CD4-positive, alpha-beta T cell treated with Interleukin-6 for 4 hours (primary cell): Measurements from ENCODE around the gene HLCS.
A peak's percentile ranks its signal among the peaks of the same experiment; 100 is the strongest.

Experiments
- DNase-seq: peaks from one replicate; pipeline ENCODE4 v3.0.0-alpha.2; 2020; ENCODE audit warnings: mixed read lengths

Gene HLCS

DNA sequence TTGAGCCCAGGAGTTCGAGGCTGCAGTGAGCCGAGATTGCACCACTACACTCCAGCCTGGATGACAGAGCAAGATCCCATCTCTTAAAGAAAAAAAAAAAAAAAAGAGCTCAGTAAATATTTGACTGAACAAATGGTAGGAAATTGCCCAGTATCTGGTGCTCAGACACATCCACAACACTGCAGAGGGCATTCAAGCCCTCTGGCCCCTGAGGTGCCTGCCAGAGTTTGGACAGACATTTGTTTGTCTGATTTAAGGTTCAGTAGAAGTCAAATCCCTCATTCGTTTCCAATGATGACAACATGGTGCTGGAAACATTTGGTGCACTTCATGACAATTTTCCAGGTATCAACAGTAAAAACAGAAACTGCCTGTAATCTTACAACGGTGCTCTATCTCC lies 86.6 kb downstream of the HLCS start:
- no peak for DNase-seq

DNA sequence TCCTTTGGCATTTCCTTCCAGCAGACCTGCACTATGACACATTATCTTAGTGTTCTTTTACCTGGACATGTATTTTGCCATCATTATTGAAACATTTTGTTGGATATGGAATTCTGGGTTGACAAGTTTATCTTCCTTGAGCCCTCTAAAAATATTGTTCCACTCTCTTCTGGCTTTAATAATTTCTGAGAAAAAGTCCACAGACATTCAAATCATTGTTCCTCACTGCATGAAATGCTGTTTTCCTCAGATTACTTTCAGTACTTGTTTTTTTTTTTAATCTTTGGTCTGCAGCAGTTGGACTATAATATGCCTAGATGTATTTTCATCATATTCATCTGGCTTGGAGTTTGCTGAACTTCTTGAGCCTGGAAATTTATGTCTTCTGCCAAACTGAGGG lies 88.7 kb downstream of the HLCS start:
- DNase-seq: no peak

DNA sequence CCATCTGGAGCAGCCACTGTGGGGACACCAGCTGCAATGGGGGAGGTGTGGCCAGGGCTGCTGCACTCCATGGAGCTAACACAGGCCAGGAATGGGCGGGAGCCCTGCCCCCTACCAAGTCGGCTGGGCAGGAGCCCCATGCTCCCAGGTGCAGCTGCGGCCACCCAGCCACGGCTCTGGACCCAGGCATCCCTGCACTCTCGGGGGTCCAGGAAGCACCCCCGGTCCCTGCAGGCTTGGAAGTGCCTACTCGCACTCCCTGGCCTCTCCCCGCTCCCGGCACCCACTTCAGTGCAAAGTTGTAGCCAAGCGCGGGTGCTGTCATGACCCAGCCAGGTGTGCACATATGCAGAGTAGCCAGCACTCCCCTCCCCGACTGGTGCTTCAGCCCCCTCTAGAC lies 91.8 kb downstream of the HLCS start:
- no peak for DNase-seq

DNA sequence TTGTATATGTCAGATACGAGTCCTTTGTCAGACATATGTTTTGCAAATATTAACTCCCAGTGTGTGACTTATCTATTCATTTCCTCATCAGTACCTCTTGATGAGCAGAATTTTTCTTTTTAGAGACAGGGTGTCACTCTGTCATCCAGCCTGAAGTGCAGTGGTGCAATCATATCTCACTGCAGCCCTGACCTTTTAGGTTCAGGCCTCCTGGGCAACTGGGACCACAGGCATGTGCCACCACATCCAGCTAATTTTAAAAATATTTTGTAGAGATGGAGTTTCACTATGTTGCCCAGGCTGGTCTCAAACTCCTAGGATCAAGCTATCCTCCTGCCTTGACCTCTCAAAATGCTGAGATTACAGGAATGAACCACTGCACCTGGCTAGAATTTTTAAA lies 93.0 kb downstream of the HLCS start:
- DNase-seq: no peak

DNA sequence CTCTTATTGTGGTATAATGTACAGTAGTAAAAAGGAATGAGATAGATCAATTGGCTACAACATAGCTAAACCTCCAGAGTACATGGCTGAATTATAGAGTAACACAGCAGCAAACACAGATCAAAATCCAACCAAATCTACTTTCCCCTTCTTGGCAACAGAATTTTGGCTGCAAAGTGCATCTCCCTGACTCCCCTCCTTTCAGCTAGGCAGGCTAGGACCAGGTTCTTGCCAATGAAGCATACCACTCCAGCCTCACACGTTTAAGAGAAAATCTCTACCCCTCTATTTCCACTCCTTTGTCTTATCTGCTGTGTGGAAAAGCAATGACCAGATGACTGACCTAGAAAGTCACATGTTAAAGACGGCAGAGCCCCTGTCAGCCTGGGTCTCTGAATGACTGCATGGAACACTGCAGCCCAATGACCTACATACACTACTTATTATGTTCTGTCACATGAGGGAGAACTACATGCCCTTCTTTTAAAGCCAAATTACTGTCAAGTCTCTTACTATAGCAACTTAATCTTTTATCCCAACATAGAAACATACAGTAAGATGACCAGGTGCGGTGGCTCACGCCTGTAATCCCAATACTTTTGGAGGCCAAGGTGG lies 99.1 kb downstream of the HLCS start:
- DNase-seq: no peak

DNA sequence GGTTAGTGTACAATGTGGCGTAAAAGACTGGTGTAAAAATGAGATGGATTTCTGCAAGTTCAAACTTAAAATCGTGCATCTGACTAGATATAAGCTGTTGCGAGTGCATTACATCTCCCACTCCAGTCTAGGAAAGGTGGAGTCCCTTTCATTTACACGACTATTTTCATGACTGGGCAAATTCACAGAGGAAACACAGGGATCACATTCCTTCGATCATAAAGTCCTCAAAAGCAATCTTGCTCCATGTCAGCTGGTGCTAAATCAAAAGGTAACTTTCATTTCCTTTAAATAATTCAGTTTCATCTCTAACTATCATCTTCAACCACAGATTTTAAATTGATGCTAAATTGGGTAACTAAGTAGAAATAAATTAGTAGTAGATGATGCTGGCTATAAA lies 100.0 kb downstream of the HLCS start:
- no peak for DNase-seq

DNA sequence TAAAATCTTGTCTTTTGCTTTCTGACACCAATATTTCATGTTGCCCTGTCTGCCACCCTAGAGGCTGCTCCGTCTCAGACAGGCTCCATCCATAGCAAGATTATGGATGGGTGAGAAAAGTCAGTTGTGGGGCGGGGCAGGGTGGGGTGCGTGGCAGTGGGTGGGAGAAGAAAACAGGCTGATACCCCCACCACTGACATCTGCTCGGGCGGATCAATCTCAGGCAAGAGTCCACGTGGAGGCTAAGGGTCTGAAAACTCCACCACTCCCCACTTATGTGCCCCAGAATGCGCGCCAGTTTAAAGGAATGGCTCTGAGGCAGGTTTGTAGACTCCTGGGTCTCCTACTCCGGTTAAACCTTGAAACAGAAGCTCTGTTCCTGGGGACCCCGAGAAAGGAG lies 101.5 kb downstream of the HLCS start:
- no peak for DNase-seq

DNA sequence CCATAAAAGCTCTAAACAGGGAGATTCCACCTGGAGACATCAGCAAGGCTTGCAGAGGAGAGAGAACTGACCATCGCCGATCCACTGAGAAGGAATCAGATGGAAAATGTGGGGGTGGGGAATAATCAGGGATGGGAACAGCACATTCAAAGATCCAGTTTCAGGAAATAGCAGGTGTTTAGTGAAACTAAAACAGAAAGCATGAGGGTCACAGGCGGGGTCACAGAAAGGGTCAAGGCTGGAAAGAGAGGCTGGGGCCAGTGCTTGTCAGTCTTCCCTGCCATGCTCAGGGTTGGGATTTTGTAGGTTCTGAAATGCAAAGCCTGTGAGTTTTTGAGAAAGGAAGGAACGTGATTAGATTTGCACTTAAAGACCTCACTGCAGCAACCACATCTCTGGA lies 103.2 kb downstream of the HLCS start:
- DNase-seq: no peak

DNA sequence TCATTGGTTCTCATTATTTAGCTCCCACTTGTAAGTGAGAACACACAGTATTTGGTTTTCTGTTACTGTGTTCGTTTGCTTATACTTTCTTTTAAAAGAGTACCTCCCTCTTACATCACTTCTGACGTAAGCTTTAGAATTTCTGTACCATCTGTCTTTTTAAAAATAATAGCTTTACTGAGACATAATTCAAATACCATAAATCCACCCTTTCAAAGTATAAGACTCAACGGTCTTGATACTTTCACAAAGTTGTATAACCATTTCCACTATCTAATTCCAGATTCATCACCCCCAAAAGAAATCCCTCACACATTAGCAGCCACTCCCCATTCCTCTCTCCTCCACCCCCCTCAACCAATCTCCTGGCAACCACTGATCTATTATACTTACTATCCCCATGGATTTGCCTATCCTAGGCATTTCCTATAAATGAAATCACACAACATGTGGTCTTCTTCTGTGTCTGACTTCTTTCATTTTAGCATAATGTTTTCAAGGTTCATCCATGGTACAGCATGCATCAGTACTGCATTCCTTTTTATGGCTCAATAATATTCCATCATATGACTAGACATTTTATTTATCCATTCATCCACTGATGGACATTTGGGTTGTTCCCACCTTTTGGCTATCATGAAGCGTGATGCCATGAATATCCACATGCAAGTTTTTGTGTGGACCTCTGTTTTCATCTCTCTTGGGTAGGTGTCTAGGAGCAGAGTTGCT lies 104.7 kb downstream of the HLCS start:
- no peak for DNase-seq

DNA sequence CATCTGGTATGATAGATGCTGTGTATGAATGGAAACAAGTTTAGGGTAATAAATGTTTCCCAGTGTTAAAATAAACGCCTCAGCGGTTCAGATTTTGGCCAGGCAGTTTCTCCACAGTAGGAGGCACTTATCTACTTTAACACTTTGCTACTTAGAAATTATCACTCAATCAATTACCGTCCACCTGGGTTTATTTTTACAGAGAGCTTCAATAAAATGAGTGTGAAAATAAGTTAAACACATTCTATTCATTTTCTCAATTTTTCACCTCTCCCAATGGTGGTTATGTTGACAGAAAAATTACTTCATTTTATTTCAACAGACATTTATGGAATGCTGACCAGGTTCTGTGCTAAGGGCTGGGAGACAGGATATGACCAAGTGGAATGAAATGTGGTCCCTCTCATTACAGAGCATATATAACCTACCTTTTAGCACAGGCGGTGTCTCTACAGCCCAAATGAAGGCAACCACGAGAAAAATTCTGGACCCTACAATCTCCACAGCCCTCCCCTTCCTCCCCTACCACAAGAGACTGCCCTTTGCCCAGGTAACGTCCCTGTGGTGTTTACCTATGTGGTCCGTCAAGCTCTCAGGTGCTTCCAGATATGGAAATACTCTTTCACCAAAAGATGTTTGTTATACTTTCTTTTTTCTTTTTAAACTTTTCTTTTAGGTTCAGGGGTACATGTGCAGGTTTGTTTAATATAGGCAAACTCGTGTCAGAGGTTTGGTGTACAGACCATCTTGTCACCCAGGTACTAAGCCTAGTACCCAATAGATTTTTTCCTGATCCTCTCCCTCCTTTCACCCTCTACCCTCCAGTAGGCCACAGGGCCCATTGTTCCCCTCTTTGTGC lies 105.5 kb downstream of the HLCS start:
- DNase-seq: no peak

DNA sequence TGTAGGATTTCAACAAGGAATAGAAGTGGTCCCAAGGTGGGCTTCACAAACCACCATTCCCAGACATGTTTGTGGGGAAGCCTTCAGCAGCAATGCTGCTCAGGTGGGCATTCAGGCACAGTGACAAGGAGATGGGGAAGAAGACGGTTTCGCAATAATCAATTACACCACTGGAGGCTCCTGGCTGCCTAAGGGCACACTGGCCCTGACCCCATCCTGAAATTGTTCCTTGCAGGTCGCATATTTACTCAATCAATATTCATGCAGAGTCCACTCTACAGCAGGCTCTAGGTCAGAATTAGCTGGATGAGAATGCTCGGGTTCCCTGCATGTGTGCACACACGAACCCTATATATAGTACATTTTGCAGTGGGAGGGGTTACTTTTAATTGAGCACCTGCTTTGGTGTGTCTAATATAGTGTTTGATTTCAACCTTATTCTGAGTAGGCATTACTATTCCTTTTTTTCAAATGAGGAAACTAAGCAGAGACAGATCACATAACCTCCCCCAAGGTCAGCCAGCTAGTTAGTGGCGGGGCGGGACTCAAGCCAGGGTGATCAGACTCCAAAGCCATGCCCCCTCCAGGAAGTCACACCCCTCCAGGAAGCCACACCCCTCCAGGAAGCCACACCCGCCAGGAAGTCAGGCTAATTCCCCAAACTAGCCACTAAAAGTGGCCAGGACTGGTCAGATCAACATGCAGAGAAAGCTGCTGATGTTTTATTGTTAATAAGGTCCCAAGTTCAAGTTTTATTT lies 106.5 kb downstream of the HLCS start:
- peak; percentile 35 for DNase-seq

DNA sequence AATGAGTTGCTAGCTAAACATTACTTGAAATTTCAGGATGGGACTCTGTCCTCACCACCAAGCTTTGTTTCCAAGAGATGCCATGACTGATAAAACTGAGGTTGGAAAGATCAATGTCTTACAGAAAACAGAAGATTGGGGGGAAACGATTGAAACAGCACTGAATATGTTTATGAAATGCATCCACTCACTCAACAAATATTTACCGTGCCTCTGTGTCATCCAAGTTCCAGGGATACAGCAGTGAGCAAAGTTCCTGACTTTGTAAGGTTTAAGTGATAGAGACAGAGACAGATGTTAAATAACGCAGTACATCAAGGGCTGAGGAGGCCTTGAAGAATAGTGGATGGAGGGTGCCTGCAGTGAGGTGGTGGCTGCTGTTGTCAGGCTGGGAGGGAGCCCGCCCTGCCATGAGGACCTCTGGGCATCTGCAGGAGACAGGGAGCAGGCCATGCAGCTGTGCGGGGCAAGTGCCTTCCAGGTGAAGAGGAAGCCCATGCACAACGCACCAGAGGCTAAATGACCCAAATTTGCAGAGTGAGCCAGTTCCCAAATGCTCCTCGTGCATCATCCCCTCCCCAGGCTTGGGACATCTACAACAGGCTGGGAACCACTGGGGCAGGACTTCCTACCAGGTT lies 108.0 kb downstream of the HLCS start:
- DNase-seq: no peak

DNA sequence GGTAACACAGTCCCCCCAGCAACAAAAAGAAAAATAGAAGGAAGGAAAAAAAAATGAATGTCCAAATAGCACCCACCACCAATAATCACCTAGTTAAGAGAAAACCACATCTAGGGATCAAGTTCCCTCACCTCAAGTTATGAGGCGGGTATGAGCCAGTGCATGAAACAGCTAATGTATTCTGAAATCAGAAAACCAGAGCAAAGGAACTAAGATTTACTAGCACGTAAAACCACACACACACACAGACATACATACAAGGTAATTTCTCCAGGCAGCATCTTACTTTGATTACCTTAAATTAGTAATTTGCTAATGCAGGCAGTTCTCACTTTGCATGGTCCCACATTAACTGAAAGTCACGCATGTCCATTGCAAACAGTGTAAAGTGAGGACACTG lies 109.8 kb downstream of the HLCS start:
- DNase-seq: no peak

DNA sequence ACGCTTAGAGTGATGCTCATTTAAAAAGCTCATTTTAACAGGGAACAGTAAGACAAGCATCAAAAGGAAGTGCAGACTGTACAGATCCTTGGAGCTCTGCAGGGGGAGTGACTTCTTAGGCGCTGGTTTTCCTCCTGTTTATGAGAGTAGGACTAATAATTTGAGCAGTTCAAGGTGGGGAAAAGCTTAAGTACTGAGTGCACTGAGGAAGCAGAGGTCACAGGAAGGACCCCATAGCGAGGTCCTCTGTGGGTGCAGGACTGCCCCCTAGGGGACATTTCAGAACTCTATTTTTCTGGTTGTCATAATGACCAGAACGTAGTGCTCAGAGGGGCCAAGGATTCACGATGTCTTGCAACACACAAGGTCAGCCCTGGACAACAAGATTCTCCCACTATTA lies 112.1 kb downstream of the HLCS start:
- DNase-seq: peak; percentile 9

DNA sequence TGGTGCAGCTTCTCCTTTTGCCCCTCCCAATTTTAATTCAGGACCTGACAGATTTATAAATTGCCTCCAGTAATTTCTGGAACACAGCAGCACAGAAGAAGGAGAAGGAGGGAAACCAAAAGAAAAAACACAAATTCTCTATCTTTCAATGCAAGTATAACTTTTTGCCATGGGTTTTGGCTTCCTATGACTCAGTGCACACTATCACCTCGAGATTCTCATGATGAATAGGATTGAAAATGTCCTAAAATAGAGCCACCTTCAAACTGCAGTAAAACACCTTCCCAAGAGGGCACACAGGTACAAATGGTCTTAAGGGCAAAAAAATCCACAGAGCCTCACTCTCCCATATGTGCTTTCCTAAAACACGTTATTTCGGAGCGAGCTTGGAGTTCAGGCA lies 113.6 kb downstream of the HLCS start:
- no peak for DNase-seq

DNA sequence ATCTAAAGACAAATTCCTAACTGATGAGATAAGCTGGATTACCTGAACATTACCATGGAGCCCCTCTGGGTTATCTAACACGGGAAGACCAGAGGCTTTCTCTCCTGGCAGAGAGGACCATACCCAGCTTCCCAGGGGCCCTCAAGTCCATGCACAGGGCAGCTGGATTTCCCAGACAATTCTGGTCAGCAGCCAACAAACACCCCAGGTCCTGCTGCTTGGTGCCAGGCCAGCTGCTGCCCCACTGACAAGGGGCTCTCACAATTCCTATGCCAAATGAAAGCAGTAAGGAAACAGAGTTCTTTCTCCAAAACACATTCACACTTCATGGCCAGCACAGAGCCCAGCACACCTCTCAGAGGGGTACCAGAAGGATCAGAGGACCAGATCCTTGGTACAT lies 114.2 kb downstream of the HLCS start:
- DNase-seq: no peak

DNA sequence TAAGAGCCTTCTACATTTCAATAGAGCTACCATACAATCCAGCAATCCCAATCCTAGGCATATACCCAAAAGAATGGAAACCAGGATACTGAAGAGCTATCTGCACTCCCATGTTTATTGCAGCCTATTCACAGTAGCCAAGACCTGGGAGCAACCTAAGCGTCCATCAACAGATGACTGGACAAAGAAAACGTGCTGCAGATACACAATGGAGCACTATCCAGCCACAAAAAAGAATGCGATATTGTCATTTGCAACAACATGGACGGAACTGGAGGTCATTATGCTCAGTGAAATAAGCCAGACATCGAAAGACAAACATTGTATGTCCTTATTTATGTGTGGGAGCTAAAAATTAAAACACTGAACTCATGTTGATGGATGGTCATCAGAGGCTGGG lies 115.3 kb downstream of the HLCS start:
- no peak for DNase-seq

DNA sequence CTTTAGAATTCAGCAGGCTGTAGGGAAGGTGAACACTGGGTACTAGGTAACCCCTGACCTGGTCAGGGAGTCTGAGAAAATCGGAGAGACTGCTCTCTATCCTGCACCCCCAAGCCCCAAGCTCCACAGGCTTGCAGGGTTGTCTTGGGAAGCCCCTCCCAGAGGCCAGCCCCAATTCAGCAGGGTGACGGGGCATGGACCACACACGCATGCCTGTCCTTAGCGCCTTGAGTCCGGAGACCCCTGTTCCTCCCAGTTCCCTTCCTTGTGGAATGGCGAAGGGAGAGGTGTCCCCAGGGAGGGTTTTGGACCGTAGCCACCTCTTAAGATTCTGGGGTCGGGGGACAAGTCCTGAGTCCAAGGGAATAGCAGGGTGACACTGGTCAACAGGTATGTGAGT lies 116.1 kb downstream of the HLCS start:
- DNase-seq: no peak

DNA sequence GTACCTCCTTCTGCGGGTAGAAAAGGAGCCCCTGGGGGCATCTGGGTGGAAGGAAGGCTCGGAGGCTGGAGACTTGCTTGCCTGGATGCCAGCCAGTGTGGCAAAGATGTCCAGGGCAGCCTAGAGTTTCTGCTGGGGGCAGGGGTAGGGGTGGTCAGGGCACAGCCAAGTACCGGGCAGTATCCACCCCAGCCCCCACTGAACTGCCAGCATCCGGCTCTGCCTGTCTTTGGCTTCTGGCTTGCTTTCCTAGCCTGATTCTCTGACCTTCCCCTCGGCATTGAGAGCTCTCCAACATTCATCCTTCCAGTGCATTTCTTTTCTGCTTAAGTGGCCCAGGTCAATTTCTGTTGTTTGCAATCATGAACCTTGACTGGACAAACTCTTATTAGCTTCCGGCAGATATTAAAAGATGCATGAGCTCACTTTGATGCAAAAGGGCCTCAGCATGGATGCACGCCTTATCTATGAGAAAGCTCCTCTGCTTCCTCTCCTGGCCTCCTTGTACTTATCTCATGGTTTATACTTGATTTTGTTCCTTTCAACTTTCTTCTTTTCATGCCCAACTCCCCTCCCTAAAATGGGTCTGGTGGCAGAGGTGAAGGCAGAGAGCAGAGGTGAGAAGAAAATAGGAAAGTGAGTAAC lies 116.9 kb downstream of the HLCS start:
- DNase-seq: no peak

DNA sequence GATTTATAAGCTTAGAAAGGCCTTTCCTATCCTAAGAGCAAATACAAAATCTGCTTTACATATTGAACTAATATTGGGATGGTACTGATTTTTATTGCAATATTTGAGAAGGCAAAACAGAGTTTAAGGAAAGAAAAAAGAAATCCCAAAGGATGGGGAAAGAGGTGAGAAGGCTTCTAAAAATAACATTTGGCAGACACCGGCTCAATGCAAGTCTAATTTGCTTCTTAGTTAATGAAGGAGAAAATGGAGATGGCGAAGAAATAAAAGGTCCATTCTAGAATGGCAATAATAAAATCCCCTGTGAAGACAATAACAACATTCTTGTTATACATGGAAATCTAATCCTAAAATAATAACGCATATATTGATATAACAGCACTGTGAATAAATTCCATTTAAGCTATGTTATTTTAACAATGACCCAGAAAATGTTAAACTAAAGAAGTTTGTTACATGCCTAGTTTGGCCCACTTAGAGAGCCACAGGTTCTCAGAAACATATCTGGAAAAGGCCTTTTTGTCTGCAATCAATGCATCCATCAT lies 117.7 kb downstream of the HLCS start:
- no peak for DNase-seq

DNA sequence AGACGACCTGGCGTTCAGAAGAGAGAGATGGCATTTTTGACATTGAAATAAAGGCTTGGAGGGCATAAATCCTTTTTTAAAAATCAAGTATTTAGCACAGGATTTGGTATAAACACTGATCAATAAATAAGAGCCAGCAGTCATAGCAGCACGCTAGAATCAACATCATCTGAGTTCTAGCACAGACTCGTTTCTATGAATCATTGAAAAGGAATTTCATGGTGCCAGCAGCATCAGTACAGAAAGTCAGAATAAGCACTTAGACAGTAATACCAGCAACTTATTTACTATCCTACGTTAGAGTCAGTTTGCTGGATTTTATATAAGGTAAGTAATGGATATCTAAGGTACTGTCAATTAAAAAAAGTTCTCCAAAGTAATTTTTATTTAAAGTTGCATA lies 119.3 kb downstream of the HLCS start:
- DNase-seq: no peak

DNA sequence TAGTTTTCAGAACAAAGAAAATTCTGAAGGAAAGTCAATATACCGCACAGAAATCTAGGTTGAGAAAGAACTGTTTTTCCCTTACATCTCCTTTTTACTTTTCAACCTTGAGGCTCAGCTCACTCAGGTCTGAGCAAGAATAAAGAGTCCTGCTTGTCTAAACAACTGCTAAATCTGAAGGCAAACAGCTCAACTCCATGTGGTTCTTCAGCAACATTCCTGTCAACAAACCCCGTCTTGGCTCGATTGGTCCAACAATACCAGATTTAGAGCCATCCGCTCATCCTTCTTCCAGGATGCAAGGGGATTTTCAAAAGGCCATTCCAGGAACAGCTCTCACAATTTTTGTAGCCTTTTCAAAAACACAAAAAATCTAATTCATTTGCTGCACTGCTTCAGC lies 119.8 kb downstream of the HLCS start:
- no peak for DNase-seq
